IMR-90 (cell line): Measurements from ENCODE around the gene NDC80. TPM values are rescaled to one million over a fixed set of nuclear protein-coding genes. Genes with fewer than 3 reads are reported as not detected.

Source experiments
- ATAC-seq: fragments of 200-7000 bp; cut with Tn5 transposase; 2 replicates; pipeline ENCODE4 v1.9.1; 2020; ENCODE audit warnings: low read depth, mild to moderate bottlenecking, moderate library complexity
- BruUV-seq: library from RNA; stranded (reverse); fragments of 400-500 nt; replicated peaks from 2 replicates; lab custom pipeline; 2021; lab: Mats Ljungman, UMichigan
- CTCF ChIA-PET: fragments of 300-600 bp; formaldehyde crosslinking; extraction: SDS; loops from one replicate; lab custom pipeline; 2021; ENCODE audit warnings: antibody characterized with exemption; lab: Yijun Ruan, JAX
- POLR2A ChIA-PET: fragments of 300-600 bp; sonication (Branson Sonifier 250); formaldehyde crosslinking; loops from one replicate; lab custom pipeline; 2022; ENCODE audit warnings: antibody characterized with exemption; ENCODE audit not compliant: unreplicated experiment; lab: Charles Lee
- DNase-seq: peaks from one replicate; pipeline ENCODE4 v3.0.0; 2013
- H2AFZ ChIP-seq: replicated peaks from 2 replicates; pipeline ENCODE3; 2013; ENCODE audit warnings: low read length, mild to moderate bottlenecking; ENCODE audit not compliant: poor library complexity
- H2AK5ac ChIP-seq: 2 replicates; pipeline ENCODE4 v1.6.1; 2013; ENCODE audit warnings: low read depth, low read length, inconsistent platforms
- H2AK9ac ChIP-seq: replicated peaks from 2 replicates; pipeline ENCODE3; 2013; ENCODE audit warnings: mild to moderate bottlenecking, low read depth, low read length, moderate library complexity; ENCODE audit not compliant: poor library complexity
- H2BK120ac ChIP-seq: 2 replicates; pipeline ENCODE4 v1.6.1; 2013; ENCODE audit warnings: low read depth, low read length, inconsistent platforms
- H2BK15ac ChIP-seq: 3 replicates; pipeline ENCODE4 v1.6.1; 2013; ENCODE audit warnings: low read depth, low read length, inconsistent platforms
- H2BK20ac ChIP-seq: 2 replicates; pipeline ENCODE4 v1.6.1; 2013; ENCODE audit warnings: low read depth, mild to moderate bottlenecking, inconsistent platforms, low read length, moderate library complexity
- H2BK5ac ChIP-seq: 2 replicates; pipeline ENCODE4 v1.6.1; 2013; ENCODE audit warnings: mild to moderate bottlenecking, low read depth, low read length, inconsistent platforms; ENCODE audit not compliant: poor library complexity, severe bottlenecking
- H3K14ac ChIP-seq: replicated peaks from 2 replicates; pipeline ENCODE4 v1.6.1; 2013; ENCODE audit warnings: low read depth, low read length, inconsistent platforms
- H3K18ac ChIP-seq: 2 replicates; pipeline ENCODE4 v1.6.1; 2013; ENCODE audit warnings: low read depth, low read length, control low read depth
- H3K23ac ChIP-seq: 2 replicates; pipeline ENCODE4 v1.6.1; 2013; ENCODE audit warnings: low read depth, low read length, inconsistent platforms
- H3K27ac ChIP-seq: 2 replicates; pipeline ENCODE4 v1.5.1; 2013; ENCODE audit warnings: mild to moderate bottlenecking, control low read depth, low read length; ENCODE audit not compliant: insufficient read depth
- H3K27me3 ChIP-seq: 2 replicates; pipeline ENCODE4 v1.6.1; 2013; ENCODE audit warnings: low read length; ENCODE audit not compliant: control insufficient read depth, insufficient read depth
- H3K36me3 ChIP-seq: 2 replicates; pipeline ENCODE4 v1.6.1; 2013; ENCODE audit warnings: low read length, mixed read lengths; ENCODE audit not compliant: control insufficient read depth, insufficient read depth
- H3K4ac ChIP-seq: 2 replicates; pipeline ENCODE4 v1.6.1; 2013; ENCODE audit warnings: low read depth, low read length, inconsistent platforms
- H3K4me1 ChIP-seq: 2 replicates; pipeline ENCODE4 v1.6.1; 2013; ENCODE audit warnings: low read length, mixed read lengths; ENCODE audit not compliant: control insufficient read depth, insufficient read depth
- H3K4me2 ChIP-seq: 2 replicates; pipeline ENCODE4 v1.6.1; 2013; ENCODE audit warnings: low read depth, mild to moderate bottlenecking, control low read depth, low read length, moderate library complexity
- H3K4me3 ChIP-seq: 2 replicates; pipeline ENCODE4 v1.5.1; 2013; ENCODE audit warnings: low read depth, mild to moderate bottlenecking, control low read depth, low read length, moderate library complexity; ENCODE audit not compliant: insufficient read depth
- H3K56ac ChIP-seq: 2 replicates; pipeline ENCODE4 v1.6.1; 2013; ENCODE audit warnings: low read length, inconsistent platforms; ENCODE audit not compliant: insufficient read depth; ENCODE audit errors: extremely low read depth
- H3K79me1 ChIP-seq, 2 experiments: 2 replicates each; pipeline ENCODE4 v1.6.1; 2013; ENCODE audit warnings: low read length in 2 of 2, inconsistent platforms in 1 of 2, low read depth in 1 of 2
- H3K9ac ChIP-seq: 2 replicates; pipeline ENCODE4 v1.6.1; 2013; ENCODE audit warnings: low read depth, low read length, control low read depth
- H3K9me1 ChIP-seq: 2 replicates; pipeline ENCODE4 v1.6.1; 2013; ENCODE audit warnings: low read length, inconsistent platforms; ENCODE audit not compliant: insufficient read depth
- H3K9me3 ChIP-seq: 2 replicates; pipeline ENCODE4 v1.6.1; 2013; ENCODE audit warnings: low read length; ENCODE audit not compliant: control insufficient read depth, insufficient read depth
- H4K20me1 ChIP-seq: 2 replicates; pipeline ENCODE4 v1.6.1; 2013; ENCODE audit warnings: low read length, inconsistent platforms; ENCODE audit not compliant: insufficient read depth
- H4K5ac ChIP-seq: 2 replicates; pipeline ENCODE4 v1.6.1; 2013; ENCODE audit warnings: mild to moderate bottlenecking, low read depth, low read length, control low read depth
- H4K8ac ChIP-seq, 2 experiments: 2 replicates each; pipeline ENCODE4 v1.6.1; 2013; ENCODE audit warnings: low read depth in 2 of 2, low read length in 2 of 2, control low read depth in 1 of 2, inconsistent platforms in 1 of 2
- H4K91ac ChIP-seq: 2 replicates; pipeline ENCODE4 v1.6.1; 2013; ENCODE audit warnings: low read depth, low read length, inconsistent platforms; ENCODE audit not compliant: insufficient read depth
- BHLHE40 ChIP-seq: fragments of 150-350 bp; IDR thresholded peaks from 2 replicates; pipeline ENCODE4 v1.6.1; 2016; ENCODE audit warnings: mild to moderate bottlenecking, low read depth, low read length
- CEBPB ChIP-seq: IDR thresholded peaks from 2 replicates; pipeline ENCODE4 v1.6.1; 2012; ENCODE audit warnings: low read depth, low read length, improper control_type of control experiment
- CHD1 ChIP-seq: IDR thresholded peaks from 2 replicates; pipeline ENCODE4 v1.6.1; 2012; ENCODE audit warnings: low read depth, low read length, improper control_type of control experiment
- CTCF ChIP-seq: conservative IDR thresholded peaks from 2 replicates; pipeline ENCODE4 v1.5.1; 2012; ENCODE audit warnings: mild to moderate bottlenecking, low read depth, low read length, improper control_type of control experiment
- ELK1 ChIP-seq: fragments of 150-350 bp; IDR thresholded peaks from 2 replicates; pipeline ENCODE4 v1.6.1; 2016; ENCODE audit warnings: low read depth, mild to moderate bottlenecking, low read length, moderate library complexity, borderline replicate concordance
- MAFK ChIP-seq: IDR thresholded peaks from 2 replicates; pipeline ENCODE4 v1.6.1; 2012; ENCODE audit warnings: low read depth, low read length, improper control_type of control experiment
- MAZ ChIP-seq: IDR thresholded peaks from 2 replicates; pipeline ENCODE4 v1.6.1; 2012; ENCODE audit warnings: low read depth, mild to moderate bottlenecking, low read length, improper control_type of control experiment, moderate library complexity, borderline replicate concordance
- NFE2L2 ChIP-seq: fragments of 150-350 bp; IDR thresholded peaks from 2 replicates; pipeline ENCODE4 v1.6.1; 2016; ENCODE audit warnings: low read depth, mild to moderate bottlenecking, low read length
- RAD21 ChIP-seq: IDR thresholded peaks from 2 replicates; pipeline ENCODE4 v1.6.1; 2012; ENCODE audit warnings: low read length, improper control_type of control experiment
- RCOR1 ChIP-seq: IDR thresholded peaks from 2 replicates; pipeline ENCODE4 v1.6.1; 2012; ENCODE audit warnings: mild to moderate bottlenecking, low read length, improper control_type of control experiment; ENCODE audit not compliant: insufficient replicate concordance
- RFX5 ChIP-seq: IDR thresholded peaks from 2 replicates; pipeline ENCODE4 v1.8.0; 2012; ENCODE audit warnings: low read depth, mild to moderate bottlenecking, low read length, moderate library complexity
- SMC3 ChIP-seq: fragments of 150-350 bp; IDR thresholded peaks from 2 replicates; pipeline ENCODE4 v1.6.1; 2016; ENCODE audit warnings: low read depth, mild to moderate bottlenecking, antibody characterized with exemption, low read length, moderate library complexity
- dilution Hi-C: fragments of 300-500 bp; cut with HindIII; formaldehyde crosslinking; loops from one replicate; pipeline ENCODE4 v1.14.3; 2018; ENCODE audit warnings: low sequenced_read_pairs; ENCODE audit not compliant: unreplicated experiment
- in situ Hi-C: fragments of 300-500 bp; cut with MboI; formaldehyde crosslinking; loops from 3 replicates; pipeline ENCODE4 v1.14.3; 2019; ENCODE audit warnings: low sequenced_read_pairs, inconsistent platforms, mixed read lengths
- intact Hi-C: fragments of 100-400 bp; cut with micrococcal nuclease; formaldehyde crosslinking; loops from 2 replicates; pipeline ENCODE4 v1.10.0; 2022
- polyA plus RNA-seq, 3 experiments: library from polyadenylated mRNA; depleted of rRNA; stranded (reverse); fragments of >200 nt; gene quantifications; 2 replicates each; pipeline ENCODE4 v1.2.3, GENCODE V29; 2012; ENCODE audit warnings: low replicate concordance in 1 of 3
- total RNA-seq: library from RNA; depleted of rRNA; stranded (reverse); fragments of >200 nt; gene quantifications from 2 replicates; pipeline ENCODE4 v1.2.3, GENCODE V29; 2012
- TF ChIP-seq, protein P1 (sequence below): fragments of 150-350 bp; IDR thresholded peaks from 2 replicates; pipeline ENCODE4 v1.6.1; 2017; ENCODE audit warnings: mild to moderate bottlenecking, antibody characterized with exemption, low read length, low read depth

NDC80 gene
- total and polyA plus RNA-seq, 2 of the 4 experiments (the other 2 are of a cell fraction) = 11.8 to 15.5 TPM

DNA sequence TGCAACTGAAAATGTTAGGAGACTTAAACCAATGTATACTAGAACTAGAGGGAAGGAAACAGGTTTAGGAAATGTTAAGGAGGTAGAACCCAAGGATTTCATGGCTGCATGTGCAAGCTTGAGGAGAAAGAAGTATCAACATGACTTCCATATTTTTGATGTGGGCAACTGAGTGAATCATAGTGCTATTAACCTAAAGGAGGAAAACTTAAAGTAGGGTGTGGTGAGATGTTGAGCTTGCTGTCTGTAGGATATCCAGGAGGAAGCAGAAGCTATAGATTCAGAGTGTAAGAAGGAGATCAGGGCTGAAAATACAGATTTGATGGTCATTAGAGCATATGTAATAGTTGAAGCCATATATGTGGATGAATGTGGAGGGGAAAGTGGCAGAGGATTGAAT, 31.5 kb downstream of the NDC80 start:
- TF ChIP-seq SMC3 = no peak
- no peak for TF ChIP-seq RFX5
- TF ChIP-seq MAZ = no peak
- TF ChIP-seq MAFK = no peak
- no peak for TF ChIP-seq CTCF
- TF ChIP-seq CHD1 = no peak
- TF ChIP-seq CEBPB = no peak
- TF ChIP-seq RAD21 = no peak
- no peak for TF ChIP-seq NFE2L2
- no peak for TF ChIP-seq RCOR1
- TF ChIP-seq BHLHE40 = no peak
- TF ChIP-seq, protein P1, sequence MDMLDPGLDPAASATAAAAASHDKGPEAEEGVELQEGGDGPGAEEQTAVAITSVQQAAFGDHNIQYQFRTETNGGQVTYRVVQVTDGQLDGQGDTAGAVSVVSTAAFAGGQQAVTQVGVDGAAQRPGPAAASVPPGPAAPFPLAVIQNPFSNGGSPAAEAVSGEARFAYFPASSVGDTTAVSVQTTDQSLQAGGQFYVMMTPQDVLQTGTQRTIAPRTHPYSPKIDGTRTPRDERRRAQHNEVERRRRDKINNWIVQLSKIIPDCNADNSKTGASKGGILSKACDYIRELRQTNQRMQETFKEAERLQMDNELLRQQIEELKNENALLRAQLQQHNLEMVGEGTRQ = no peak
- no peak for TF ChIP-seq ELK1
- dilution Hi-C loops = no loop called here
- CTCF ChIA-PET = no interaction called here

More for the DNA sequence above, 31.5 kb downstream of the NDC80 start:
- no peak overlapping the region for H2BK5ac ChIP-seq
- H2AK5ac ChIP-seq = no peak overlapping the region
- no peak overlapping the region for H3K18ac ChIP-seq
- in situ Hi-C loops (no loop called here), intact Hi-C loops (no loop called here)
- H2AFZ ChIP-seq = no peak overlapping the region
- no peak overlapping the region for H3K4me3 ChIP-seq
- H4K91ac ChIP-seq = no peak overlapping the region
- H4K5ac ChIP-seq = no peak overlapping the region; the same call in 1 of the 2 replicates
- H3K9me1 ChIP-seq = peaks cover 5% of the 10 kb centered on the region; the same call in 1 of the 2 replicates
- no peaks in the 10 kb centered on the region for H3K9me3 ChIP-seq
- H3K27ac ChIP-seq = no peak overlapping the region
- no peaks in the 10 kb centered on the region for H4K20me1 ChIP-seq
- no peak overlapping the region for H3K56ac ChIP-seq
- ATAC-seq (no peak), DNase-seq (no peak)
- no peak overlapping the region for H3K14ac ChIP-seq
- no peak overlapping the region for H2BK15ac ChIP-seq
- no peak overlapping the region for H2BK120ac ChIP-seq
- POLR2A ChIA-PET = no interaction called here
- H3K4me2 ChIP-seq = no peak overlapping the region
- H3K4ac ChIP-seq = no peak overlapping the region
- H4K8ac ChIP-seq = no peak overlapping the region
- H3K79me1 ChIP-seq = peaks cover 0 to 6% of the 10 kb centered on the region in 2 experiments; a peak in 2 of 4 replicates
- H3K9ac ChIP-seq = no peak overlapping the region
- H3K36me3 ChIP-seq = peaks cover 1% of the 10 kb centered on the region; the same call in 1 of the 2 replicates
- H2BK20ac ChIP-seq = no peak overlapping the region
- H2AK9ac ChIP-seq = no peak overlapping the region
- no TSS peak for BruUV-seq
- 0 out of 2 replicates have a peak, but pooled peaks cover 3% of the 10 kb centered on the region for H3K4me1 ChIP-seq
- no peak overlapping the region for H3K23ac ChIP-seq
- no peaks in the 10 kb centered on the region for H3K27me3 ChIP-seq
